Measurements from ENCODE around the gene SLC41A2.
"Not testable (repeated sequence)": the region's sequence is repeated elsewhere in the genome, so short reads cannot be mapped to it uniquely, and the experiment has no call there.

SLC41A2 gene

GRCh38 chr12:104944252-104944651 is 13.8 kb downstream of the SLC41A2 start:
- Histone ChIP-seq H3K14ac (ENCODE audit: low read length in 2 of 2) (no peak overlapping the region), H2BK5ac (ENCODE audit: low read depth, low read length, poor library complexity, severe bottlenecking) (no peak overlapping the region), H2AK5ac (ENCODE audit: low read length, severe bottlenecking) (no peak overlapping the region), H3K4ac (ENCODE audit: low read depth in 1 of 2, low read length in 2 of 2) (no peak overlapping the region), H3K4me1 (ENCODE audit: control insufficient read depth, insufficient read depth, low read depth, low read length) (no peaks in the 10 kb centered on the region), H3K4me3 (ENCODE audit: insufficient read depth in 1 of 2, low read depth in 1 of 2, low read length in 2 of 2) (no peak overlapping the region), H3K27ac (ENCODE audit: low read length, poor library complexity, severe bottlenecking) (no peak overlapping the region), H4K8ac (ENCODE audit: low read length) (no peak overlapping the region), H3K4me2 (ENCODE audit: low read length, poor library complexity, severe bottlenecking) (no peak overlapping the region), H2BK120ac (ENCODE audit: low read depth, low read length) (no peak overlapping the region), H3K27me3 (ENCODE audit: control insufficient read depth in 1 of 2, insufficient read depth in 1 of 2, low read length in 2 of 2) (no peaks in the 10 kb centered on the region), H3K18ac (ENCODE audit: low read depth in 1 of 2, low read length in 2 of 2) (no peak overlapping the region), H3K79me1 (replicated peaks; ENCODE audit: low read length, poor library complexity, severe bottlenecking) (peaks cover 1% of the 10 kb centered on the region), H2BK15ac (ENCODE audit: low read depth, poor library complexity, severe bottlenecking) (no peak overlapping the region), H3K23ac (ENCODE audit: low read length in 2 of 2) (no peak overlapping the region), H2AFZ (ENCODE audit: low read depth, low read length) (no peak overlapping the region), H3K9me3 (ENCODE audit: control insufficient read depth, low read length) (peaks cover 3% of the 10 kb centered on the region), H2BK12ac (ENCODE audit: low read length in 2 of 2) (no peak overlapping the region), H3K9ac (ENCODE audit: low read length) (no peak overlapping the region), H3K36me3 (ENCODE audit: control insufficient read depth in 1 of 2, insufficient read depth in 2 of 2, low read depth in 1 of 2, low read length in 2 of 2) (no peaks in the 10 kb centered on the region), H4K91ac (ENCODE audit: low read length) (no peak overlapping the region)
- over 99% methylated on average over 3 of the region's 3 CpGs for WGBS
- DNase-seq = no peak

DNA sequence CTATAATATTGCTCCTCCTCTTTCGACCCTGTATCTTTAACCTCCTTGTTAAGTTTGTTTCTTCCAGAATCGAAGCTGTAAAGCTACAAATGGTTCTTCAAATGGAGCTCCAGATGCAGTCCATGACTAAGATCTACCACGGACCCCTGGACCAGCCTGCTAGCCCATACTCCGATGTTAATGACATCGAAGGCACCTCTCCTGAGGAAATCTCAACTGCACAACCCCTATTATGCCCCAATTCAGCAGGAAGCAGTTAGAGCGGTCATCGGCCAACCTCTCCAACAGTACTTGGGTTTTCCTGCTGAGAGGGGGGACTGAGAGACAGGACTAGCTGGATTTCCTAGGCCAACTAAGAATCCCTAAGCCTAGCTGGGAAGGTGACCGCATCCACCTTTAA is 14.7 kb downstream of the SLC41A2 start:
- H3K9me3 ChIP-seq (ENCODE audit: control insufficient read depth, low read length); H2AFZ ChIP-seq (ENCODE audit: low read depth, low read length); H3K27ac ChIP-seq (ENCODE audit: low read length, poor library complexity, severe bottlenecking); H3K4me2 ChIP-seq (ENCODE audit: low read length, poor library complexity, severe bottlenecking); DNase-seq; H3K4ac ChIP-seq (ENCODE audit: low read depth in 1 of 2, low read length in 2 of 2); H4K91ac ChIP-seq (ENCODE audit: low read length); H2BK5ac ChIP-seq (ENCODE audit: low read depth, low read length, poor library complexity, severe bottlenecking); H3K36me3 ChIP-seq (ENCODE audit: control insufficient read depth in 1 of 2, insufficient read depth in 2 of 2, low read depth in 1 of 2, low read length in 2 of 2); H3K23ac ChIP-seq (ENCODE audit: low read length in 2 of 2); H2BK12ac ChIP-seq (ENCODE audit: low read length in 2 of 2); H3K4me1 ChIP-seq (ENCODE audit: control insufficient read depth, insufficient read depth, low read depth, low read length); H2BK120ac ChIP-seq (ENCODE audit: low read depth, low read length); H4K8ac ChIP-seq (ENCODE audit: low read length); H3K79me1 ChIP-seq (replicated peaks; ENCODE audit: low read length, poor library complexity, severe bottlenecking); H2AK5ac ChIP-seq (ENCODE audit: low read length, severe bottlenecking); H3K14ac ChIP-seq (ENCODE audit: low read length in 2 of 2); H3K18ac ChIP-seq (ENCODE audit: low read depth in 1 of 2, low read length in 2 of 2); H3K4me3 ChIP-seq (ENCODE audit: insufficient read depth in 1 of 2, low read depth in 1 of 2, low read length in 2 of 2); H3K27me3 ChIP-seq (ENCODE audit: control insufficient read depth in 1 of 2, insufficient read depth in 1 of 2, low read length in 2 of 2); H3K9ac ChIP-seq (ENCODE audit: low read length); H2BK15ac ChIP-seq (ENCODE audit: low read depth, poor library complexity, severe bottlenecking): not testable (repeated sequence)
- WGBS = 92% methylated on average over 8 of the region's 8 CpGs

DNA sequence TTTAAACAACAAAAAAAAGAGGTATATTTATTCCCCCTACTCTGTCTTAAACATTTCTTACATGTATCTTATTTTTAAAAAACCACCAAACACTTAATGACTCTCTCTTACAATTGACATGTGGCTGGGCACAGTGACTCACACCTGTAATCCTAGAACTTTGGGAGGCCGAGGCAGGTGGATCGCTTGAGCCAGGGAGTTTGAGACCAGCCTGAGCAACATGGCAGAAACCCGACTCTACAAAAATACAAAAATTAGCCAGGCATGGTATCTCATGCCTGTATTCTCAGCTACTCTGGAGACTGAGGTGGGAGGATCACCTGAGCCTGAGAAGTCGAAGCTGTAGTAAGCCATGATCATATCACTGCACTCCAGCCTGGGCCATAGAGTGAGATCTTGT is 16.0 kb downstream of the SLC41A2 start:
- H3K9ac ChIP-seq (ENCODE audit: low read length) = no peak overlapping the region
- H2BK120ac ChIP-seq (ENCODE audit: low read depth, low read length) = no peak overlapping the region
- H3K4me3 ChIP-seq (ENCODE audit: insufficient read depth in 1 of 2, low read depth in 1 of 2, low read length in 2 of 2) = no peak overlapping the region
- H3K23ac ChIP-seq (ENCODE audit: low read length in 2 of 2) = no peak overlapping the region
- H4K8ac ChIP-seq (ENCODE audit: low read length) = no peak overlapping the region
- H3K27ac ChIP-seq (ENCODE audit: low read length, poor library complexity, severe bottlenecking) = no peak overlapping the region
- H3K9me3 ChIP-seq (ENCODE audit: control insufficient read depth, low read length) = peaks cover 3% of the 10 kb centered on the region
- no peak overlapping the region for H3K4ac ChIP-seq (ENCODE audit: low read depth in 1 of 2, low read length in 2 of 2)
- H2BK12ac ChIP-seq (ENCODE audit: low read length in 2 of 2) = no peak overlapping the region
- no peak for DNase-seq
- WGBS = 87% methylated on average over 2 of the region's 4 CpGs
- no peaks in the 10 kb centered on the region for H3K36me3 ChIP-seq (ENCODE audit: control insufficient read depth in 1 of 2, insufficient read depth in 2 of 2, low read depth in 1 of 2, low read length in 2 of 2)
- no peak overlapping the region for H2AK5ac ChIP-seq (ENCODE audit: low read length, severe bottlenecking)
- no peak overlapping the region for H4K91ac ChIP-seq (ENCODE audit: low read length)
- H3K79me1 ChIP-seq (replicated peaks; ENCODE audit: low read length, poor library complexity, severe bottlenecking) = peaks cover 3% of the 10 kb centered on the region
- H3K18ac ChIP-seq (ENCODE audit: low read depth in 1 of 2, low read length in 2 of 2) = no peak overlapping the region
- no peak overlapping the region for H2AFZ ChIP-seq (ENCODE audit: low read depth, low read length)
- H2BK15ac ChIP-seq (ENCODE audit: low read depth, poor library complexity, severe bottlenecking) = no peak overlapping the region
- no peak overlapping the region for H3K4me2 ChIP-seq (ENCODE audit: low read length, poor library complexity, severe bottlenecking)
- no peaks in the 10 kb centered on the region for H3K27me3 ChIP-seq (ENCODE audit: control insufficient read depth in 1 of 2, insufficient read depth in 1 of 2, low read length in 2 of 2)
- no peak overlapping the region for H2BK5ac ChIP-seq (ENCODE audit: low read depth, low read length, poor library complexity, severe bottlenecking)
- no peak overlapping the region for H3K14ac ChIP-seq (ENCODE audit: low read length in 2 of 2)
- peaks cover 1% of the 10 kb centered on the region for H3K4me1 ChIP-seq (ENCODE audit: control insufficient read depth, insufficient read depth, low read depth, low read length)

DNA sequence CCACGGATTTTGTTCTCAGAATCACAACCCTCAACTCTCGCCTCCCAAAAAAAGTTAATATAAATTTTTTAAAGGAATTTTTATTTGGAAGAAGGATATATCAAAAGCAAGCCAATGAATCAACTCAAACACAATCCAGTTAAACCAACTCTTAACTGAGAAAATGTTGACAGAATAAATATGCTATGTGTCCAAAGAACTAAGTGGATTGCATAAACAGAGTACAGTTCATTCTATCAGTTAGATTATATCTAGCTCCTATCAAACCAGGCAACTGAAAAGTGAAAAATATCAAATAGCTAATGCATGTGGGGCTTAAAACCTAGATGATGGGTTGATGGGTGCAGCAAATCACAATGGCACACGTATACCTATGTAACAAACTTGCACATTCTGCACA is 16.6 kb downstream of the SLC41A2 start:
- Histone ChIP-seq H3K27ac (ENCODE audit: low read length, poor library complexity, severe bottlenecking) (no peak overlapping the region), H2BK5ac (ENCODE audit: low read depth, low read length, poor library complexity, severe bottlenecking) (no peak overlapping the region), H3K27me3 (ENCODE audit: control insufficient read depth in 1 of 2, insufficient read depth in 1 of 2, low read length in 2 of 2) (no peaks in the 10 kb centered on the region), H4K8ac (ENCODE audit: low read length) (no peak overlapping the region), H3K23ac (ENCODE audit: low read length in 2 of 2) (no peak overlapping the region), H3K9me3 (ENCODE audit: control insufficient read depth, low read length) (peaks cover 3% of the 10 kb centered on the region), H2BK15ac (ENCODE audit: low read depth, poor library complexity, severe bottlenecking) (no peak overlapping the region), H2AK5ac (ENCODE audit: low read length, severe bottlenecking) (no peak overlapping the region), H3K4ac (ENCODE audit: low read depth in 1 of 2, low read length in 2 of 2) (no peak overlapping the region), H3K14ac (ENCODE audit: low read length in 2 of 2) (no peak overlapping the region), H3K36me3 (ENCODE audit: control insufficient read depth in 1 of 2, insufficient read depth in 2 of 2, low read depth in 1 of 2, low read length in 2 of 2) (no peaks in the 10 kb centered on the region), H2AFZ (ENCODE audit: low read depth, low read length) (no peak overlapping the region), H2BK12ac (ENCODE audit: low read length in 2 of 2) (no peak overlapping the region), H3K18ac (ENCODE audit: low read depth in 1 of 2, low read length in 2 of 2) (no peak overlapping the region), H3K4me1 (ENCODE audit: control insufficient read depth, insufficient read depth, low read depth, low read length) (peaks cover 1% of the 10 kb centered on the region), H2BK120ac (ENCODE audit: low read depth, low read length) (no peak overlapping the region), H4K91ac (ENCODE audit: low read length) (no peak overlapping the region), H3K4me2 (ENCODE audit: low read length, poor library complexity, severe bottlenecking) (no peak overlapping the region), H3K4me3 (ENCODE audit: insufficient read depth in 1 of 2, low read depth in 1 of 2, low read length in 2 of 2) (no peak overlapping the region), H3K9ac (ENCODE audit: low read length) (no peak overlapping the region), H3K79me1 (replicated peaks; ENCODE audit: low read length, poor library complexity, severe bottlenecking) (peaks cover 2% of the 10 kb centered on the region)
- WGBS = 100% methylated on average over 1 of the region's 3 CpGs
- DNase-seq = no peak

All from mesenchymal stem cell (in vitro differentiated cells and primary cell).